ENCODE results near the gene PAX5.

Gene PAX5

DNA sequence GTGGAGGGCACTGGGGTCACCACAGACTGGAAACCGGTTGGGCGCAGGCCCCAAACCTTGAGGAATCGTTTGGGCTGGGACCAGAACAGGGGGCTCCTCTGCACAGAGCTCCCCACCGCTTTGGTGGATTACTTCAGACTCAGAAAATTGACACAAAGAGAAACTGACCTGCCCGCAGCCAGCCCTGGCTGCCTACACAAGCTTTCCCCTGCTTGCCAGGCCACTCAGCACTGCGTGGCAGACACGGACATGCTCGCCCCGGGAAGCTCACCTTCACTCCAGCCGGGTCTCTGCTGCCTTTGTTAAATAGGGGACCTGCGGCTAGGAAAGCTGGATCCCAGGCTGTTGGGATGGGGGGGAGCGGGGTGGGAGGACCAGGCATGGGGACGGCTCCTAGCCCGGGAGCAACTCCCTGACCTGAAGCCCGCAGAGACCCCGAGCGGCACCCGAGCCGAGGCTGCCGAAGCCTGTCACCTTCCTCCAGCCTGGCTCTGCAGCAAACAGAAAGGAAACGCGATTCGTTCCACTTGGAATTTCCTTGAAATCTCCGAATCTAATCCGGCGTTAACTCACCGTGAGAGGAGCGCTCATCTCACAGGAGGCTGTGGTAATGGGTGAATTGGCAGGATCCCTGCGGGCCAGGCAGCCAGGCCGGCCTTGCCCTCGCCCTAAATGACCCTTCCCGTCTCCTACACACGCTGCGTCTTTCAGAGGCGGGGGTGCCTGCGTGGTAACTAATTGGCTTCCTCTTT, 8.8 kb downstream of the PAX5 start:
- no peak for DNase-seq (ENCODE audit: low spot score)

- DNase-seq (ENCODE audit: low spot score), result no peak
These were observed 16.5 kb downstream of the PAX5 start for GRCh38 chr9:37017546-37017945.

DNA sequence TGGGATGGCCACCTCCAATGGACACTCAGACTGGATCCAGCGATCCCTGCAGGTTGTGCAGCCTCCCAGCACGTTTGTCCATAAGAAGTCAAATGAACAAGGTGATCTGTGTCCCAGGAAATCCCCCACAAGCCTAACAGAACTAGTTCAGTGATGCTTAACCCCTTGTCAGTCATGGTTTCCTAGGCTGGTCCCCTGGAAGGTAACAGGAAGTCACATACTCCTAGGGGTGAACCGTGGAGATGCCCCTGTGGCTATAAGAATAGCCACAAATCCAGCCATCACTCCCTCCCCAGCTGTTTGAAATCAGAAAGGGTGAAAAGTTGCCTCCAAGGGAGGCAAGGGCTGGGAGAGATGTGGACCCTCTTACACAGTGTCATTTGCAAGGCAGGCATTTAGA, 22.5 kb downstream of the PAX5 start:
- DNase-seq (ENCODE audit: low spot score), result no peak

DNA sequence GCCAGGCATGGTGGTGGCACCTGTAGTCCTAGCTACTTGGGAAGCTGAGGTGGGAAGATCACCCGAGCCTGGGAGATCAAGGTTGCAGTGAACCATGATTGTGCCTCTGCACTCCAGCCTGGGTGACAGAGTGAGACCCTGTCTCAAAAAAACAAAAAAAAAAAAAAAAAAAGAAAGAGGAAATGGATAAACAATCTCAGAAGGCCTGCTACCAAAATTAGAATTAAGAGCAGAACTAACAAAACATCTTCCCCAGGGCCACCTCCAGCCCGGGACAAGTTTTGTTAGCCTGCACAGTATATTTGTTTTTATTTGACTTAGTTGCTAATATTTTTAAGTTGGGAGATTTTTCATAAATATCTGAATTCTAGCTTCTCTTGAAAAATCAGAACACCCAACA, 23.1 kb downstream of the PAX5 start:
- DNase-seq (ENCODE audit: low spot score), result no peak

GRCh38 chr9:37010180-37010579, 23.9 kb downstream of the PAX5 start:
- no peak for DNase-seq (ENCODE audit: low spot score)

DNA sequence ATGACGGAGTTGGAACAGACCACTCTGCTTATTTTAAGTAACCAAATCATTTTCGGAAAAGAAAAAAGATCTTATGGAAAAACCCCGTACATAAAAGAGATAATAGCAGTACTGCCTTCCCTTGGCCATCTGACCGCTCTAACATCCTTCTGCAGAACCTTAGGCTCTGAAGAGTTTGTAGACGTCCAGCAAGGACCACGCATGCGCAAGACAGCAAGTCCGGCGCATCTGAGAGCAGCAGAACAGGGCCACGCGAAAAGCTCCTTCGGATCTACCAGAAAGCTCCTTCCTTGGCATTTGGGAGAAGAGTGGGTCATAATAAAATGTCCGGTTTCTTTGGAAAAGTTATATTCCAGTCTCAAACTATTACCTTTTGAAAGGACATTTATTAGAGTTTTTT, 26.8 kb downstream of the PAX5 start:
- DNase-seq (ENCODE audit: low spot score), result no peak

- no peak for DNase-seq (ENCODE audit: low spot score)
These were observed 28.4 kb downstream of the PAX5 start for GRCh38 chr9:37005517-37006140.

DNA sequence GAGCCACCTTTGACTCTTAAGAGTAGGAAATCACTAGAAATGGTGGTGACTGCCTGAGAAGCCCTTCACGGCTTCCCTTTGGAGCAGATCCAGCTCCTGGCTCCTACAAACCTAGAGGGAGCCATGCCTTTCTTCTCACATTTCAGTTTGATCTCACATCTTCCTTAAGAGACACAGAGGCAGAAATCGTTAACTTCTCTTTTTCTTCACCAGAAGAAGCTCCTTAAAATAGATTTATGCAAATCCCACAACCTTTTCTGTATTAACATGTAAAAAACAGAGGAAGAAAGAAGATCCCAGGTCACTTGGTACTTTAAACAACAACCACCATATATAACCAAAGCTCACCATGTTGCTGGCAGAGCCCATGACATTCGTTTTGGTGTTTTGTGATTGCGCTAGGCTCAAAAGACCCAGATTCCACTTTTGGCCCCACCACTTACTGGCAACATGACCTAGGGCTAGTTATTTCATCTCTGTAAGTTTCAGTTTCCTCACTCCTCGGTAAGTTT, 29.6 kb downstream of the PAX5 start:
- no peak for DNase-seq (ENCODE audit: low spot score)

GRCh38 chr9:37002413-37003217, 31.5 kb downstream of the PAX5 start:
- DNase-seq (ENCODE audit: low spot score), result no peak

DNA sequence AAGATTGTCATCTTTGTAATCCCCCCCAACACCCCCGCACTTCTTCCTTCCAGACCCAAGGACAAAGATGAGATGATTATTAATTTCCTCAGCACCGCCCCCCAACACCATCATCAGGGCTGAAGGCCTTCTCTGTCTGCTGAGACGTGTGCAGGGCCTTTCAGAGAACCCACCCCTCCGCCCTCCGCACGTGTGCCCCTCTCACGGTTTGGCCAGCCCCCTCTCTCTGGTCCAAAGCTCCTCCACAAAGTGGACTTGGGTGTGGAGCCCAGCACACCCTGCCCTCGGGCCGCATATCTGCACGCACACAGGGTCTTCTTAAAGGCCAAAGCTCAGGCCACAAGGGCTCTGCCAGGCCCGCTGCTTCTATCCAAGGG, 32.0 kb downstream of the PAX5 start:
- DNase-seq (ENCODE audit: low spot score), result no peak

DNA sequence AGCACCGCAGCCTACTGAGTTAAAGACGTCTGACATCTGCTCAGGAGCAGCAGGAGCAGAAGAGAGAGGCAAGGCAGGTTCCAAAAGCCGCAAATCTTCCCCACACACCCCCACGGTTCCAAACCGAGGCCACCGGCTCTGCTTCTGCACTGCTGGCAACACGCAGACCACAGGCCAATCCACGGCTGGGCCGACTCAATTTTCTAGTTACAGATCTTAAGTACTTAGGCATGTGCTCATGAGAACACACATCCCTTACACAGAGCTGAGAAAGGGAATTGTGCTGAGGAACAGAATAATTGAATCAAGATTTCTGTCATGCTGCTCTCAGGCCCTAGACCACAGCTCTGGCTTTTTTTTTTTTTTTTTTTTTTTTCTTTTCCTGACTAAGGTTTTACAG, 32.6 kb downstream of the PAX5 start:
- no peak for DNase-seq (ENCODE audit: low spot score)

DNA sequence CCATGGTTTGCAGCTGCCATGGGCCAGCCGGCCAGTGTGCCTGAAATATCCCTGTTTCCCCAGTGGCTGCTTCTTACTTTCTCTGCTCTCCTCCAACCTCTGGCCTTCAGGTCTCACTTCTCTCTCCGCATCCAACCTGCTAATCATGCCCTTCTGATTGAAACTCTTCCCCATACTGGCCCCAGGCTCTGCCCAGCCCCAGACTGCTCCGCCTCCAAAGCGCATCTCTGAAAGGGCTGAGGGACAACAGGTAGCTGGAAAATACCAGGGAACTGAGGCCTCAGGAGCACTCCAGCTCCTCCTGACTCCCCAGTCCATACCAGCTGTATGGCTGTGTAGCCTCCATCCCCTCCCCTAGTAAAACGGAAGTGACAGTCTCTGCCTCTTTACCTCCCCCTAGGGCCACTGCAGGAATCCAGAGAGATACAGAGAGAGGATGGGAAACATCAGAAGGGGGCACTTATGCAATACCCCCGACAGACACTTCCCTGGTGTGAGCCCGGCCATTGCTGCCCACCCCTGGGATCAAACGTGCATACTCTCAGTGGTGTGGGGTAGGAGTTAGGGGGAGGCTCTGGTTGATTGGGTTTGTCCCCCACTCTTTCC, 34.2 kb downstream of the PAX5 start:
- no peak for DNase-seq (ENCODE audit: low spot score)

DNA sequence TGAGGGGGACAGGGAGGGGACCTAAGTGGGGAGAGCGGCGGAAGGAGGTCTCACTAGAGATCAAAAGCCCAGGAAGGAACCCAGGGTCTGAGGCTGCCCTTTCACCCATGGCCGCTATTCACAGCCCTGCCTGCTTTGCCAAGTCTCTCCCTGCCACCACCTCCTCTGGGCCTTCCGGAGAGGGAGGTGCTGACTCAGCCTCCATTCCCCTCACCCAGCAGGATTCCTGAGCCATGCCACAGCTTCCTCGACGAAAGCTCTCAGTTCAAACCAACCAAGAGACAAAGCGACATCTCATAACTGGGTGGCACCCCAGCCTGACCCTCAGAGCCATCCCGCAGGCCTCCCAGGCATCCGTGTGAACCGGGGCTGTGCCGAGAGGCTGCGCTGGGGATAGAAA, 36.7 kb downstream of the PAX5 start:
- DNase-seq (ENCODE audit: low spot score), result no peak

DNA sequence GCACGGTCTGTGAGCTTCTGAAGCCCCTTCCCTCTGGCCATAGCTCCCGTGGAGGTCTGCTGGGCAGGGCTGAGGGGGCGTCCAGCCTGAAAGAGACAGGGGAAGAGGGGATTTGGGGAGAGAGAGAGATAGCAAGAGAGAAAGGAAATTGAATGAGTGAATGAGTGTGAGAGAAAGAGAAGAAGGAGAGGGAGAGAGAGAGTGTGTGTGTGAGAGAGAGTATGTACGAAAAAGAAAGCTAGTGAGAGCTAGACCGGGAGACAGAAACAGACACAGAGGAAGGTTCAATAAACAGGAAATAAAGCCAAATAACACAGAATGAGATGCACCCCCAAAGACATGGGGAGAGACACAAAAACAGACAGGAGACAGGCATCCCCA, 37.4 kb downstream of the PAX5 start:
- no peak for DNase-seq (ENCODE audit: low spot score)

DNA sequence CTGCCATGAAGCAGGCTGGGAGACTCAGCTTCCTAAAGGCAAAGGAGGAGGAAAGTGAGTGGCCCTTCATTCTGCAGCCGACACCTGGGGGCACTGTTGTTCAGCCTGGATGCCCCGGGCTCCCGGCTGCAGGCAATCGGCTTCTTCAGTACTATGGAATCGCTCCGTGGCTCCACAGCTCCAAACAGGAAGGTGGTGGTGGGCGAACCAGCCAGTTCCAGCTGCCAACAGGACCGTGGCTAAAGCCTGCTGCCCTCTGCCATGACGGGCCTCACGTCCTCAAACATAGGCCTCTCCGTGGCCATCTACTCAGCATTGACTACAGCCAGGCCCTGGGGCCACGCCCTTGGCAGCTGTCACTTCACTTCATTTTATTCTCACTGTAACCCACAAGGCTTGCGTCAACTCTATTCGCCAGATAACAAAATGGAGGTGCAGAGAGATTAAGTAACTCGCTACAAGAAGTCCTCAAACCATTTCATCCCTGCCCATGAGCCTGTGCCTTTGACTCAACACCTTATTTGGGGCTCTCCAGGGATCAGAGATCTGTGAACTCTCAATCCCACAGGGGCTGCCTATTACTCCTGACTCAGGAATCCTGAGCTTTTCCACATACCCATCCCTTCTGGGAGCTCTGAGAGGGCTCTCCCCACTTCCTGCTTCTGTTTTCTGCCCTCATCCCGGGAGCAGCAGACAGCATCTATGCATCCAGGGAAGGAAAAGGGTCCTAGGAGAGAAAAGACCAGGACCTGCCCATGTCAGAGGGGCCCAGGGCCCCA, 38.0 kb downstream of the PAX5 start:
- peak; percentile 32 for DNase-seq (ENCODE audit: low spot score)

GRCh38 chr9:36993933-36994764, 39.9 kb downstream of the PAX5 start:
- DNase-seq (ENCODE audit: low spot score), result no peak

DNA sequence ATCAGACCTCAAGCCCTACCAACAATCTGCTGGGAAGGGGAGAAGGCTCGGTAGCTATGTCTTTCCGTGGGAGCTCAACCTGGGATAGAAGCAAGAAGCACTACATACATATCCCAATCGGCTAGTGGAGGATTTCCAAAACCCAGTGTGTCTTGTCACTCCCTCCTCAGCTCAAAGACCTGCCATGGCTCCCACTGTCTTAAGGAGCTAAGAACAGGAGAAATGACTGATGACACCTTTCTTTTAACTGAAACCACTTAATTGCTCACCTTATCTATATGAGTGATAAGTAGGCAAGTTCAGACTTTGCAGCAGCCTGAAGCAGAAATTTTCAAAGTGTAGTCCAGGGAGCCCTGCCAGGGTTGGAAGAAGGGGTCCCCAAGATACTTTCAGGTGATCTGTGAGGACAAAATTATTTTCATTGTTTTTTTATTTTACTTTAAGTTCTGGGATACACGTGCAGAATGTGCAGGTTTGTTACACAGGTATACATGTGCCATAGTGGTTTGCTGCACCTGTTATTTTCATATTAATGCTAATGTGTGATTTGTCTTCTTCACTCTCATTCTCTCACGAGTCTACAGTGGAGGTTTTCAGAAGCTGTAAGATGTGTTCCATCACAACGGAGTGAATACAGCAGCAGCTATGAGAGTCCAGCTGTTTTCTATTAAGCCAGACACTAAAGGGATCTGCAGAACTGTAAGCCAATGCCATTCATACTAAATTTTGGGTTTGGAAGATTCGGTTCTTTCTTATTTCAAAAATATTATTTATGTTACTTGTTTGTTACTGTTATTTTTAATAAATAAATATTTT, 41.4 kb downstream of the PAX5 start:
- no peak for DNase-seq (ENCODE audit: low spot score)

- peak; percentile 12 for DNase-seq (ENCODE audit: low spot score)
These were observed 42.4 kb downstream of the PAX5 start for GRCh38 chr9:36991516-36992134.

DNA sequence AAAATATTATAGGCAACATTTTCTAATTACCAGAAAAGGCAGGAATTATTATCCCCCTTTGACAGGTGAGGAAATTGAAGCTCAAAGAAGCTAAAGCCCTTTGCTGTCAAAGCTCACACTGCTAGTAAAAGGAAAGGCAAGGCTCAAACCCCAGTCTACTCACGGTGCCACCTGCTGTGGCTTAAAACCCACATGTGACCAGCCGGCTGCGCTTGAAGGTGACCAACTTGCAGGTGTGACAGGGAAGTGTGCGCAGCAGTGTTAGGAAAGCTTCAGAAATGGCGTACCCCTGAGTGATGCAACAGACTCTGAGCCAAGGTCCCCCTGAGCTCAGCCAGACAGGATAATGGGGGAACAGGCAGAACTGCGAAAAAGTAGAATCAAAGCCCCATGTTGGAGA, 45.2 kb downstream of the PAX5 start:
- DNase-seq (ENCODE audit: low spot score), result no peak

DNA sequence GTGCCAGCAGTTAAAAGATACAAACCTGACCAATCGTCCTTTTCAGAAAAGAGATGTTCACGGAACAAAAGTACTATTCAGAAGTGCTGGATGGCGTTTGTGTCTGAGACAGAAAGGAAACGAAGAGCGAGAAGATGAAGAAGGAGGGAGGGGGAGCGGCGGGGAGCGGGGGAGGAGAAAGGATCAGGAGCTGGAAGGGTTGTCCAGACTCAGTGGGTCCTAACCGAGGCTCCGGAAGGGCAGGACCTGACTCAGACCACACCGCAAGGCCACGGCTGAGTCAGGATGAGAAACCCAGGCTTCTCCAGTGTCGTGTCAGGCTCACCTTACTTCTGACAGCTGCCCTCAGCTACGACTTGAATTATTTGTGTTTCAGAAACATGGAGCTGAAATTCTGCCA, 46.2 kb downstream of the PAX5 start:
- no peak for DNase-seq (ENCODE audit: low spot score)

Measured in hematopoietic multipotent progenitor cell treated with erythropoietin and hydrocortisone succinate and interleukin-3 and kit ligand, for 15 days (in vitro differentiated cells).